Esophagus mucosa (tissue), 1 donor: ENCODE results near the gene BLCAP. TPM values are rescaled to one million over a fixed set of nuclear protein-coding genes. Genes with fewer than 3 reads are reported as not detected.
A peak's percentile ranks its signal among the peaks of the same experiment; 100 is the strongest.
"Not testable (repeated sequence)": the region's sequence is repeated elsewhere in the genome, so short reads cannot be mapped to it uniquely, and the experiment has no call there.

ENCODE experiments used
- ATAC-seq: fragments of 200-7000 bp; cut with Tn5 transposase; one replicate; pipeline ENCODE4 v1.9.1; 2020
- total RNA-seq: library from RNA; stranded (reverse); gene quantifications from one replicate; pipeline ENCODE4 v1.2.4, GENCODE V29; 2023
- donor health status: DM: yes; HTN: yes; CAD: no.

BLCAP gene
- total RNA-seq, 1 donor from 2014 or later, result 66.1 TPM

DNA sequence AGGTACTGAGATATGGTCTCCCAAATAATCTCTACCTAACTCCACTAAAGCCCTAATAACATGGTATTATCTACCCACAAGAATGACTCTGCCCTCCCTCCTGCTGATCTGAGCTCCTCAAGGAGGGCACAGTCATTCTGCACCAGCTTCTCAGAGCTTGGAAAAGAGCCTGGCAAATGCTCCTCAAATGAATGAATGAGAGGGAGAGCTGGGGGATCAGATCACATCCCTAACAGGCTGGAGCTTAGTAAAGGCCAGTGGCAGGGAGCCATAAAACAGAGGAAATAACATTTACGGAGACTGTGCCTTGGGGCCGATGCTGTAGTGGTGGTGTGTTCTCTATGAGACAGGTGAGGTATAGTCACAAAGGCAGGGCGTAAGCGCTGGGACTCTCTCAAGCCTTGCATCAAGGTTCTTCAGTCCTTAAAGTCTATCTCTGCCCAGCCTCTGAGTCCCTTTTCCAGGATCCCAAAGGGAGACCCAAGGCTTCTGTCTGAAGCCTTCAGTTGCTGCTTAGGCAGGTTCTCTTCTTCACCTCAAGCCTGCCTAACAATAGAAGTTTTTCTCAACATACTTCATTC lies 13.8 kb downstream of the BLCAP start:
- ATAC-seq, result no peak

DNA sequence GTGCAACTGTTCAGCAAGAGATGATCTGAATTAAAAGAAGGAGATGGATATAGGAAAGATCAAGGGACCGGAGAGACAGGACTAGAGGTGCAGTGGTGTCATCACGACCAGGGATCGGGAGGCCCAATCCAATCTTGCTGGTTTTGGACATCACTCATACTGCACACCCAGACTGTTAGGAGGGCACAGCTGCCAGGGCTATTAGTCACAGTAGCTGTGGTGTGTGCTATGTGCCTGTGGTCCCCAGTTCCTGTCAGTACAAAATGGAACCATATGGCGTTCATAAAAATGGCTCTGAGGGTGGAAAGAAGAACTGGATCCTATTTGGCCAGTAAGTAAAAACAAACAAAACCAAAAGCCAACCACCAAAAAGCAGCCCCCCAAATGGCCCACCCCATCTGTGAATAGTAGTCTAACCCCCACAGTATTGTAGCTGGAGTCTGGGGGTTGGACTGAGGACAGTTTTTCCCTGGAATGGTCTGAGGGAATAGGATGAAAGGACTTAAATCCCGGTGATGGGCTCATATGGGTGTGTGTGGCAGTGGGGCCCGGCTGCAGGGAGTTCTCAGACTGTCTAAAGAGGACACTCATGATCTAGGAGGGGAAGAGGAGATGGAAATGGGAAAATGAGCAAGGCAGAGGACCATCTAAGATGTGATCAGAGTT lies 15.9 kb downstream of the BLCAP start:
- peak; percentile 20 for ATAC-seq

DNA sequence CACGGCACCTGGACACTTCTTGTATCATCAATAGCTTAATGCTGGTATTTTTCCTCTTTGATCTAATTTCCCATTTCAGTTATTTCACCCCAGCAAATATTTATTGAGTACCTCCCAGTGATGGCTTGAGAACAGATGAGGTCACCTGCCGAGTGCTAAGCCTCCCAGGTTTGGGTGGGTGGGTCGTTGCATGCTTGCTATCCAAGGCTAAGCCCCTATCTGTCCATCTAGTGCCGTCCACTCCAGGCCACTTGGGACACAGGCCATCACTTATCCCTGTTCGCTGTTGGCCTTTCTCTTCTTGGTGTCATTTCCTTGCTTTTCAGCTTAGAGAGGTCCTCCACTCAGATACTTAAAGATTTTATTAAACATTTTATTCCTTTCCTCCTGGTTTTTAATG lies 17.4 kb downstream of the BLCAP start:
- no peak for ATAC-seq

DNA sequence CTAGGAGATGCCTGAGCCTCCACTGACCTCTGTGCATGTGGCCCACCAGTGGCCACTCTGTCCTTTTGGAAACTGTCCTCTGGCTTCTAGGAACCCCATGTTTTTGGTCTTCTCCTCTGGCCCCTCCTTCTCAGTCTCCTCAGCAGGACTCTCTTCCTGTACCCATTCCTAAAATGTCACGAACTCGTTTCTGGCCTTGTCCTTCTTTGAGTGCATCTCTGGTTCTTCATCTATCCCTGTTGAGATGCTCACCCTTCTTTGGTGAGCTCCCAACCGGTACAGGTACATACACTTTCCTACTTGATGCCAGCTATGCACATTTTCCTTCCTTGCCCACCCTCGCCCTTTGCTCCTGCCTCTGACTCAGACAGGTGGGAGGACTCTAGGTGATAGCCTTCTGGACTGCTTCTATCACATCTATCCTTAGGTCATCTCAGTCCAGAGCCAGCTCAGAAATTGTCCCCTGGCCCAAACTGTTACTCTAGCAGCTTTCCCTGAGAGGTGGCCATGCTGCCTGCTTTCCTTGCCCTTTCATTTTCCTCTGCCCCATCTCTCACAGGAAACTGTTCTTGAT lies 21.4 kb downstream of the BLCAP start:
- ATAC-seq, result peak; percentile 5

DNA sequence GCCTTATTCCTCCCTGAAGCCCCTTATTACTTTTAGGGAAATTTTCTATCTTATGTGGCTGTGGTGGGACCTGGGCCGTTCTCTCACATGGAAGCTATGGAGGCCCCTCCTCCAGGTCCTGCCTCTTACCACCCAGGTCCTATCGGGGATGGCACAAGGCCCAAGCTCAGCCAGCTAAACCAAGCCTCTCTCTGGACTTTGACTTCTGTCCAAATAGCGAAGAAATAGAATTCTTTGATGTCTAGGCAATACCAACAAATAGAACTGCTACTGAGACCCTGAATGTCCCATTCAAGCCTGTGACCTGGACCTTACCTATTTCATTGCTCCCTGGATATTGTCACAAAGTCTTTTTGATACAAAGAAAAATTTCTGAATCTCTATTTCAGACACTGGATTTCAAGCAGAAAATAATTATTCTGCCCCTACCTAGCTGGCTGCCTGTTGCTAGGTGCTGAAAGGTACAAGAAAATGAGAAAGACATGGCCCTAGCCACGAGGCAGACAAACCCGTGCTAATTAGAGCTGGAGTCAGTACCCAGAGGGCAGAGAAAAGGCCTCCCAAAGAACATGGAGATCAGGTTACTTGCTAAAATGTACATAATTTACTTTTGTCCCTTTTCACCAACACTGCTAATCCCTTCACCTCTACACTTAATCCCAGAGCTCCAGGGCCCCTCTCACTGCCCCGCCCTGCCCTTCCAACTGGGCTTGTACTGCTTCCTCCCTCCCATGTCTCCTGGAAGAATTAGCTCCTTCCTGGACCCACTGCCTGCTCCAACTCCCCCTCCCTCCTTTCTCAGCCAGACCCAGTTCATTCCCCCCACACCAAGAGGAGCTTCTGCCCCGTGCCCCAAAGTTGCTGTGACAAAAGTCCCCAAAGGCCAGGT lies 22.2 kb downstream of the BLCAP start:
- ATAC-seq, result peak; percentile 29

DNA sequence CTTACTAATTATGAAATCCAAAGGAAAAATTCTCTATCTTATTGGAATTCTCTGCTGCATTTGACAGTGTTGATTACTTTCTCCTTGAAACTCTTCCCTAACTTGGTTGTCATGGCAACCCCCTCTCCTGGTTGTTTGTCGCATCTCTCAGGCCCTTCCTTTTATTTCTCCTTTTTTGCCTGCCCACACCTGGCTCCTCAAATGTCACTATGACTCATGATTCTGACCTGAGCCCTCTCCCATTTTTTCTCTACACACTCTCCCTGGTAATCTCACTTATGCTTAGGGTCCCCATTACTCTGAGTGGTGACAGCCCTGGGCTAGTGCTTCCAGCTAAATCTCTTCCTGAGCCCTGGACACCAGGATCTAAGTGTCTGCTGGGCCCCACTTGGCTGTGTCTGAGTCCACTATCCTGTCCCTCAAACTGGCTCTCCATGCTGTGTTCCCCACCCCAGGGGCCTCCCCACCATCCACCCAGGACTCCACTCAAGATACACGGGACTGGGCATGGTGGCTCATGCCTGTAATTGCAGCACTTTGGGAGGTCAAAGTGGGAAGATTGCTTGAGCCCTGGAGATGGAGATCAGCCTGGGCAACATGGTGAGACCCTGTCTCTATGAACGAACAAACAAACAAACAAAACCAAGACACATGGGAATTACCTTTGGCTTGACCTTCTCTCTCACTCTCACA lies 23.1 kb downstream of the BLCAP start:
- no peak for ATAC-seq

DNA sequence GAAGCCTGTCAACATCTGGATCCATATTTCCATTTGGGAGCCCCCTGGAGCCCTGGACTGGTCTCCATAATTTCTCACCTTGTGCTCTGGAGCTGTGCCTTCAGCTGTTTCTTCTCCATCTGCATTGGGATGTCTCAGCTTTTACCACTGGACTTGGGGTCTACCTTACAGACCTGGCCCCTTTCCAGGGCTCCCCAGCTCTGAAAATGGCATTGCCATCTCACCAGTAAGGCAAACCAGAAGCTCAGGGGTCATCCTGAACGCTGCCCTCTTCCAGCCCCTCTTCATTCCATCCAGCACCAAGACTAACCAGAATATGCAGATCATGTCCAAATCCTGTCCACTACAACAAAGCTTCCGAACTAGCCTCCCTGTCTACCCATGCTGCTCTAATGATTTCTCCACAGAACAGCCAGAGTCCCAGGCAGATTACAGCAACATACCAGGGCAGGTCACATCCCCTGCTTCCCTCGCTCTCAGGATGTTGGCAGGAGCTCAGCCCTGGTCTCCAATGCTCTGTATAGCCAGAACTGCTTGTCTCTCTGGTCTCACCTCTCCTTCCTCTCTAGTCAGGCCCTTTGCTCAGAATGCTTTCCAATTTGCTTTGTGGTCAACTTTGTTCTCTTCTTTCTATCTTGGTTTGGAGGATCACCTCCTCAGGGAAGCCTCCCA lies 24.3 kb downstream of the BLCAP start:
- no peak for ATAC-seq

DNA sequence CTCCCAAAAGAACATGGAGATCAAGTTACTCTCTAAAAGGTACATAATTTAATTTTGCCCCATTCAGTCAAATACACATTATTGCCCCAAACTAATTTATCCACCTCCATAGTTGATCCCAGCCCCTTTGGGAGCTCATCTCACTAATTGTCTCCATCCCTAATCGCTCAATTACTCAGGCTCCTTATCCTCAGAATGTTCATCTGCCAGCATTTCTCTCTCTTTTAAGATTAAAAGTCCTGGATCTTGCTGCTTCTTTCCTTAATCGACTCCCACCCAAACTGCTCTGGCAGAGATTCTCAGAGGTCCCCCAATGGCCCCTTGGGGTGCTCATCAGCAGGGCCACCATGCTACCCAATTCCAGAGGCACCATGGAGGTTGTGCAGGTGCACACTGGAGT lies 25.0 kb downstream of the BLCAP start:
- ATAC-seq, result no peak

DNA sequence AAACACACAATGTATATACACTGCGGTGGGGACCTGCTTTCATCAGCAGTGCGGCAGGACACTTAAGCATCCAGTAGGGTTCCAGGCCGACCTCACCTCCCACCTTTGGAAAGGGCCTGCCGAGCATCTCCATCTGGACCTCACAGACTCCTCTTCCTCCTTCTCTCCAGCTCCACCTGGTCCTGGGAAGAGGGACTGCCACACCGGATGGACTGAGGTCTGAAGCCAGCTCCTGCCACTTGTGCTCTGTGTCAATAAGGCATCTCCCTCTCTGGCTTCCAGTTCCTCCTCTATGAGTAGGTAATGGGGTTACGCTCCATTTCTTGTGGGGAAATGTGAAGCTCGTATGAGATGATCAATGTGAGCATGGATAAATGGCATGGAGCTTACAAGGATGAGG lies 25.7 kb downstream of the BLCAP start:
- no peak for ATAC-seq

DNA sequence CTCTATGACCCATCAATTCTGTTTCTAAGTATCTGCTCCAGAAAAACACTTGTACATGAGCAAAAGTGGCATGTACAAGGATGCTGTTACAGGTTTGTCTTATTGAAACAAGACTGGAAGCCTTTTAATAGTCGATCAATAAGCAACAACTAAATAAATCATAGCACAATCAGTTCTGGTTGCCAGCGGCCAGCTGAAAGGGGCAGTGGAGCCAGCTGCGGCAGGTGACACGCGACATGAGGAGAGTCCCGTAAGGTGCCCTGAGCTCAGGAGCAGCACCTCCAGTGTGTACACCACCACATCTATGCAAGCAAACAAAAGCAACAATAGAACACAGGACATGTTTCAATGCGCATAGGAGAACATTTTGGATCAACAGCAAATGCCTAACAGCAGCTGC lies 27.4 kb downstream of the BLCAP start:
- ATAC-seq, result no peak

DNA sequence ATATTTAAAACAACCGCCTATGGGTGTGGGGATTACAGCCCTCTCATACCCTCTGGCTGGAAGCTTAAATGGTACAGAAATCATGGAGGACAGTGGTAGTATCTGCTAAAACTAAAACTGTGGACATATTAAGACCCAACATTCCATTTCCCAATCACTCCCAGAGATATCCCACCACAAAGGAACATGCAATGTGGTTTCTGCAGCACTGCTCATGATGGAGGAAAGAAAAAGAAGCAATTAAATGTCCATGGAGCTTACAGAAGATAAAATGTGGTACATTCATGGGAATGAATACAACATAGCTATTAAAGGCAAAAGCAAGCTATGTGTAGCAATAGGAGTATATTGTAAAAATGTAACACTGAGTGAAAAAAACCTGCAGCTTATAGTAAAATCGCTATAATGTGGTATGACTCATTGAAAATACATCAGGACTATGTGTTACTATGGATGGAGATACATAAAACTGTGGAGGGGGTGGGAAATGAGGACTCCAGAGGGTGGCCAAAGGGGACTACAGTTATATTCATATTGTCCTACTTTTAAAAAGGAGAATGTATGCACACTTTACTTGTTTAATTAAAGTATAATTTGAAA lies 29.5 kb downstream of the BLCAP start:
- no peak for ATAC-seq

DNA sequence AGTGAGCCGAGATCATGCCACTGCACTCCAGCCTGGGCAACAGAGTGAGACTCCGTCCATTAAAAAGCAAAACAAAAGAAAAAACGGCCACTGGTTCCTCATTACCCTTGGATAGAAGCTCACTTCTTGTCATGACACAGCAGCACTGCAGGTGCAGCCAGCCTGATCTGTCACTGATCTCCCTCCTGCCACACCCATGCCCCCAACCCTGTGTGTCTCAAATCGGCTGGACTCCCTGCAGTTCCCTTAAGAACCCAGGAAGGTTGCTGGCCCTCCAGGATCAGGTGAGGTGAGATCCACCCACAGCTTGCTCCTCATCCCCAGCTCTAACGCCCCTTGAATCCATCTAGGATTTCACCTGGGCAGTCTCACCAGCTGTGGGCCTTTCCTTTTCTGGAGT lies 32.9 kb downstream of the BLCAP start:
- ATAC-seq, result no peak

DNA sequence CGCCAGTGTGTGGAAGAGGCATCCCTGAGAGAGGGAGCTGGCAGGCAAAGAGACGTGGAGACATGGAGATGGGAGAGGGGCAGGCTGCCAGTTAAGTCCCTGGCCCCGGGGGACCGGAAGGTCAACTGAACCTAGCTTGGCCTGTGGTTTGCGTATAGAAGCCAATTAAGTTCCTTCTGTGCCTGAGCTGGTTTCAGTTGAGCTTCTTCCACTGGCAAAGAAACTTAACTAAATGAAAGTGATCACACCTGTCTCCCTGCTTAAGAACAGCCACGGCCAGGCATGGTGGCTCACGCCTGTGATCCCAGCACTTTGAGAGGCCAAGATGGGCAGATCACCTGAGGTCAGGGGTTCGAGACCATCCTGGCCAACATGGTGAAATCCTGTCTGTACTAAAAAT lies 33.4 kb downstream of the BLCAP start:
- ATAC-seq, result no peak

DNA sequence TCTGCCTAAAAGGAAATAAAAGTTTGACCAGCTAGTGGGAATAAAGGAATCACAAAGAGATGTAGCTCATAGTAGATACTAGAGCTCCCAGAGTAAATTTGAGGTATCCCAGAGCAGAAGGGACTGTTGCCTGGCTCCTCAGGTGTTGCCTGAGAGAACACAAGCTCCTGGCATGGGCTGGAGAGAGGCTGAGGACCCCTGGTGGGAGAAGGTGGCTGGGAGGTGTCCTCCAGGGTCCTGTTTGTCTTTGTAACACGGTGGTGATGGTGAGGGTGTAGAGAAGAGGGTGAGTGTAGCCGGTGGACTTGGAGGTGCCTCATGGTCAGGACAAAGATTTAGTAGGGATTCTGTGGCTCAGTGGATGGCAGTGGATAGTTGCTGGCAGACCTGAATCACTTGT lies 34.7 kb downstream of the BLCAP start:
- no peak for ATAC-seq

DNA sequence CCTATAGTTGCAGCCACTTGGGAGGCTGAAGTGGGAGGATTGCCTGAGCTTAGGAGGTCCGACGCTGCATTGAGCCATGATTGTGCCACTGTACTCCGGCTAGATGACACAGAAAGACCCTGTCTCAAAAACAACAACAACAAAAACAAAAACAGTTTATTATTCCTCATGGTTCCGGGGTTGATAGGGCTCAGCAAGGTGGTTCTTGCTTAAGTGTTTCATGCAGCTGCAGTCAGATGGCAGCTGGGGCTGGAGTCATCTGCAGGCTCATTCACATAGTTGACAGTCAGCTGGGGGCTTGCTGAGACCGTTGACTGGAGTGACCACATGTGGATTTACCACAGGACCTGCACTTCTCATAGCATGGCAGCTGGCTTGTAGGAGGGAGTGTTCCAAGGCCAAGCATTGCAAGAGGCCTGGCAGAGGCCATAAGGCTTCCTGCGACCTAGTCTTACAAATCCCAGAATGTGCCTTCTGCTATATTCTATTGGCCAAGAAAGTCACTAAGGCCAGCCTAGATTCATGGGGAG lies 35.5 kb downstream of the BLCAP start:
- ATAC-seq, result no peak

DNA sequence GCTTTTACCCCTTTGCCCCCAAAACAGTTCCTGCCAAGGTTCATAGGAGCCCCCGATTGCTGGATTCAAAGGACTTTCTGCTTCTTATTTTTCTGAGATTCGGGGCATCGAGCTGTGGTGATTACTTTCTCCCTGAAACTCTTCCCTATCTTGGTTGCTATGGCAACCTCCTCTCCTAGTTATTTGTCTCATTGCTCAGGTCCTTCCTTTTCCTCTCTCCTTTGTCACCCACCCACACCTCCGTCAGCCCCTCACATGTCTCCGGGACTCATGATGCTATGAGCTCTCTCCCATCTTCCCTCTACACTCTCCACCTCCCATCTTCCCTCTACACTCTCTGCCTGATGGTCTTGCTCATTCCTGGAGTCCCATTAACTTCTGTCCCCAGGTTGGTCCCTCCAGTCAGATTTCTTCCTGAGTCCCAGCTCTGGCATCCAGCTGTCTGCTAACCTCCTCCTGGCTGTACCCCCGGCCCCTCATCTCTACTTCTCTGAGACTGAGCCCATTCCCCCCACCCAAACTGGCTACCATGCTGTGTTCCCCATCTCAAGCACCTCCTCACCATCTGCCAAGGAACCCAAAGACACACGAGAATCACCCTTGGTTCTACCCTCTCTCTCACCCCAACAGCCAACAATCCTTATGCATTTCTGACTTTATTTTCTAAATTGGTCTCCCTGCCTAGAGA lies 36.9 kb downstream of the BLCAP start:
- no peak for ATAC-seq

DNA sequence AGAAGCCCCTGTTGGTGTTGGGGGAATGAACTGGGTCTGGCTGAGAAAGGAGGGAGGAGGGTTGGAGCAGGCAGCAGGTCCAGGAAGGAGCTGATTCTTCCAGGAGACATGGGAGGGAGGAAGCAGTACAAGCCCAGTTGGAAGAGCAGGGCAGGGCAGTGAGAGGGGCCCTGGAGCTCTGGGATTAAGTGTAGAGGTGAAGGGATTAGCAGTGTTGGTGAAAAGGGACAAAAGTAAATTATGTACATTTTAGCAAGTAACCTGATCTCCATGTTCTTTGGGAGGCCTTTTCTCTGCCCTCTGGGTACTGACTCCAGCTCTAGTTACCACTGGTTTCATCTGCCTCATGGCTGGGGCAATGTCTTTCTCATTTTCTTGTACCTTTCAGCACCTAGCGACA lies 41.5 kb downstream of the BLCAP start:
- ATAC-seq, result not testable (repeated sequence)

DNA sequence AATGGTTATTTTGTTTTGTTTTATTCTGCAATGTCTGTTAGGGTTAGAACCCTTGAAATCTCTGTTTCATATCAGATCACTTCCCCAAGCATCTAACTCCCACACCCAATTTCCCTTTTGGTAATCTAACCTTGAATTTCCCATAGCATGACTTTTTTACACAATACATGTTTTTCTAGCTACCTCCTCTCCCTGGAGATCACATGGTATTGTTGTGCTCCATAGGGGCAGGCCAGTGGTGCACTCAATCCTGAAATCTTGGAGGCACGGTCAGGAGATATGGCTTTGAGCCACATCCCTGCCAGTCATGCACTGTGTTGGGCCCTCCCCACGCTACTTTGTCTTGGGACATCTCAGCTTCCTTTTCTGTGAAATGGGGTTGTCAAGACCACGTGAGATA lies 43.3 kb downstream of the BLCAP start:
- no peak for ATAC-seq

DNA sequence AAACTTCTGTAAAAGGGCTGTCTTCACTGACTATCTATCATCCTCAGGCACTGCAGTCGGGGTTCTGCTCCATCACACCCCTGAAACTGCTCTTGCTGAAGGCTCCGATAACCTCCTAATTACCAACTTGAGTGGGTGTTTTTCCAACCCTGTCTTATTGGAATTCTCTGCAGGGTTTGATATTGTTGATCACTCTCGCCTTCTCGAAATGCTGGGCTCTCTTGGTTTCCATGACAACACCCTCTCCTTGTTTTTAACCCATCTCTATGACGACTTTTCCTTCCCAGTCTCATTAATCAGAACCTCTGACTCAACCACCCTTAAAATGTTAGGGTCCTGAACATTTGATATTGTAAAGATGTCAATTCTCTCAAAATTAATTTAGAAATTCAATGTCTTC lies 46.1 kb downstream of the BLCAP start:
- ATAC-seq, result no peak

DNA sequence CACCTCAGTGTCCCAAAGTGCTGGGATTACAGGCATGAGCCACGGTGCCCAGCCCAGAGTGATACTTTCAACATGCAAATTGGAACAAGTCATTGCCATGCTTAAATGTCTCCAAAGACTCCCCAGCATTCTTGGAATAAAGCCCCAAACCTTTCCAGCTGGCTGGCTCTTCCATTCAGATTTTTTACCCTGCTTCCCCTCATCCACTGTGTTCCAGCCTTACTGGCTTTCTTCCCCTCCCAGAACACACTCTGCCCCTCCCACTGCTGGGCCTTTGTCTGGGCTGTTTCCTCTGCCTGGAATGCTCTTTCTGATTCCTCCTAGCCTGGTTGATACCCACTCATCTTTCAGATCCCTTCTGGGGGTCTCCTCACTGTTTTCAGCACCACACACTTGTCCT lies 46.8 kb downstream of the BLCAP start:
- ATAC-seq, result no peak
